Parathyroid adenoma (tissue), 2 donors: ENCODE measurements around the gene MAP2K7.

Experiments used
- H2AFZ ChIP-seq: fragments of 300-600 bp; sonication (generic); one replicate; pipeline ENCODE4 v1.7.0; 2017; ENCODE audit warnings: antibody characterized with exemption, mild to moderate bottlenecking
- H3K27ac ChIP-seq: fragments of 300-600 bp; sonication (generic); one replicate; pipeline ENCODE4 v1.7.0; 2017
- H3K27me3 ChIP-seq: fragments of 300-600 bp; sonication (generic); one replicate; pipeline ENCODE4 v1.7.0; 2017; ENCODE audit warnings: low read length; ENCODE audit not compliant: control insufficient read depth, insufficient read depth
- H3K36me3 ChIP-seq: fragments of 300-600 bp; sonication (generic); one replicate; pipeline ENCODE4 v1.7.0; 2017; ENCODE audit warnings: low read length; ENCODE audit not compliant: control insufficient read depth, insufficient read depth
- H3K4me1 ChIP-seq: fragments of 300-600 bp; sonication (generic); one replicate; pipeline ENCODE4 v1.7.0; 2017; ENCODE audit warnings: control low read depth
- H3K4me2 ChIP-seq: fragments of 300-600 bp; sonication (generic); one replicate; pipeline ENCODE4 v1.7.0; 2017; ENCODE audit warnings: low read length
- H3K4me3 ChIP-seq: fragments of 300-600 bp; sonication (generic); one replicate; pipeline ENCODE4 v1.7.0; 2017; ENCODE audit warnings: low read depth, low read length
- H3K79me2 ChIP-seq: fragments of 300-600 bp; sonication (generic); one replicate; pipeline ENCODE4 v1.7.0; 2017; ENCODE audit warnings: control low read depth
- H3K9ac ChIP-seq: fragments of 300-600 bp; sonication (generic); one replicate; pipeline ENCODE4 v1.7.0; 2017; ENCODE audit warnings: mild to moderate bottlenecking
- H3K9me3 ChIP-seq: fragments of 300-600 bp; sonication (generic); one replicate; pipeline ENCODE4 v1.7.0; 2017; ENCODE audit warnings: low read length; ENCODE audit not compliant: control insufficient read depth
- CTCF ChIP-seq: fragments of 300-600 bp; sonication (generic); IDR thresholded peaks from one replicate; pipeline ENCODE4 v1.7.0; 2017; ENCODE audit warnings: antibody characterized with exemption, mild to moderate bottlenecking
- donor health status: primary hyperparathyroidism.

The MAP2K7 gene

GRCh38 chr19:7918615-7919421 is 15.1 kb downstream of the MAP2K7 start:
- Histone ChIP-seq H3K27me3 (no peaks in the 10 kb centered on the region), H3K4me3 (no peak overlapping the region), H3K4me1 (peaks cover 3% of the 10 kb centered on the region), H3K4me2 (peak overlapping the region; percentile 93), H3K36me3 (no peaks in the 10 kb centered on the region), H2AFZ (no peak overlapping the region), H3K79me2 (no peaks in the 10 kb centered on the region), H3K9me3 (no peaks in the 10 kb centered on the region), H3K27ac (no peak overlapping the region), H3K9ac (no peak overlapping the region)
- no peak for TF ChIP-seq CTCF

- peak within 1 kb of the TSS; percentile 93 for H3K4me2 ChIP-seq
- no peak within 1 kb of the TSS for H3K9ac ChIP-seq
- H3K4me1 ChIP-seq, result peaks cover 3% of the 10 kb centered on the region
- H3K36me3 ChIP-seq, result no peaks in the 10 kb centered on the region
- peak within 1 kb of the TSS; percentile 93 for H3K4me3 ChIP-seq
- peak; percentile 28 for TF ChIP-seq CTCF
- H3K27me3 ChIP-seq, result no peaks in the 10 kb centered on the region
- H2AFZ ChIP-seq, result peak within 1 kb of the TSS; percentile 93
- H3K27ac ChIP-seq, result peak within 1 kb of the TSS; percentile 95
- no peaks in the 10 kb centered on the region for H3K79me2 ChIP-seq
- no peaks in the 10 kb centered on the region for H3K9me3 ChIP-seq
Measured at GRCh38 chr19:7919610-7920518, 16.2 kb downstream of the MAP2K7 start, which contains the start of gene SNAPC2. Gene SNAPC2, plus strand, starts transcription at chr19:7920338. Its CDS starts 29 bp downstream, at chr19:7920367.

- Histone ChIP-seq H3K4me1 (peaks cover 3% of the 10 kb centered on the region), H3K4me3 (peak overlapping the region; percentile 93), H3K27me3 (no peaks in the 10 kb centered on the region), H3K79me2 (no peaks in the 10 kb centered on the region), H3K9me3 (no peaks in the 10 kb centered on the region), H3K4me2 (peak overlapping the region; percentile 93), H3K36me3 (no peaks in the 10 kb centered on the region), H2AFZ (peak overlapping the region; percentile 93), H3K9ac (no peak overlapping the region), H3K27ac (peak overlapping the region; percentile 95)
- TF ChIP-seq CTCF, result no peak
Measured at GRCh38 chr19:7920519-7921301, 17.0 kb downstream of the MAP2K7 start.

- Histone ChIP-seq H3K4me1 (peaks cover 5% of the 10 kb centered on the region), H3K36me3 (no peaks in the 10 kb centered on the region), H3K4me2 (peak overlapping the region; percentile 64), H3K9ac (no peak overlapping the region), H2AFZ (no peak overlapping the region), H3K9me3 (no peaks in the 10 kb centered on the region), H3K4me3 (peak overlapping the region; percentile 50), H3K79me2 (no peaks in the 10 kb centered on the region), H3K27ac (peak overlapping the region; percentile 40), H3K27me3 (no peaks in the 10 kb centered on the region)
- TF ChIP-seq CTCF, result no peak
Measured at GRCh38 chr19:7921302-7921966, 17.8 kb downstream of the MAP2K7 start.
